Thyroid gland (tissue), 4 donors: ENCODE data around the gene RUNX2. TPM values are rescaled to one million over a fixed set of nuclear protein-coding genes. Genes with fewer than 3 reads are reported as not detected.

Source experiments
- DNase-seq, 2 donors: peaks; one replicate each; pipeline ENCODE4 v3.0.0-alpha.2; 2019
- H3K27ac ChIP-seq, 3 donors: fragments of 200-600 bp; sonication (generic); 1 replicate in 2 of 3; 2 replicates in 1 of 3; pipeline ENCODE4 v1.5.1; 2016 to 2019; ENCODE audit warnings: mild to moderate bottlenecking in 1 of 3, moderate library complexity in 1 of 3
- H3K27me3 ChIP-seq: fragments of 200-600 bp; sonication (generic); one replicate; pipeline ENCODE4 v1.5.1; 2019
- H3K36me3 ChIP-seq, 2 donors: fragments of 200-600 bp; sonication (generic); one replicate each; pipeline ENCODE4 v1.5.1; 2016 to 2019
- H3K4me1 ChIP-seq, 2 donors: fragments of 200-600 bp; sonication (generic); one replicate each; pipeline ENCODE4 v1.5.1; 2017 to 2019
- H3K4me3 ChIP-seq, 3 donors: fragments of 200-600 bp; sonication (generic); replicated peaks in 1 of 3; 1 replicate in 2 of 3; 2 replicates in 1 of 3; pipeline ENCODE4 v1.5.1; 2016; ENCODE audit warnings: mild to moderate bottlenecking in 1 of 3
- H3K9me3 ChIP-seq: fragments of 200-600 bp; sonication (generic); one replicate; pipeline ENCODE4 v1.5.1; 2017
- POLR2A ChIP-seq, 2 donors: fragments of 450-650 bp; IDR thresholded peaks; one replicate each; pipeline ENCODE4 v1.6.1; 2017; ENCODE audit warnings: antibody characterized with exemption in 2 of 2, mild to moderate bottlenecking in 2 of 2, moderate library complexity in 1 of 2
- WGBS, 2 donors: methylation state at CpG; one replicate each; pipeline ENCODE4 v1.1.5; 2017; 5-methylcytosine and 5-hydroxymethylcytosine counted together
- intact Hi-C: fragments of 100-400 bp; cut with DNase I; formaldehyde crosslinking; loops from one replicate; pipeline ENCODE4 v1.15.1; 2023
- total RNA-seq, 4 donors: library from RNA; depleted of rRNA; stranded (reverse); fragments of >200 nt; gene quantifications; one replicate each; pipeline ENCODE4 v1.2.3, GENCODE V29; 2016
- TF ChIP-seq, protein P1 (sequence below), 6 experiments: fragments of 200-600 bp in 3 of 6; fragments of 450-650 bp in 3 of 6; sonication (generic) in 3 of 6; IDR thresholded peaks; one replicate each; pipeline ENCODE4 v1.5.1; 2016 to 2019; ENCODE audit warnings: antibody characterized with exemption in 6 of 6, mild to moderate bottlenecking in 2 of 6, inconsistent platforms in 1 of 6, moderate library complexity in 1 of 6

The RUNX2 gene
- total RNA-seq, 4 donors from 2014 or later, result 1.6 to 4.2 (median 2.7) TPM

DNA sequence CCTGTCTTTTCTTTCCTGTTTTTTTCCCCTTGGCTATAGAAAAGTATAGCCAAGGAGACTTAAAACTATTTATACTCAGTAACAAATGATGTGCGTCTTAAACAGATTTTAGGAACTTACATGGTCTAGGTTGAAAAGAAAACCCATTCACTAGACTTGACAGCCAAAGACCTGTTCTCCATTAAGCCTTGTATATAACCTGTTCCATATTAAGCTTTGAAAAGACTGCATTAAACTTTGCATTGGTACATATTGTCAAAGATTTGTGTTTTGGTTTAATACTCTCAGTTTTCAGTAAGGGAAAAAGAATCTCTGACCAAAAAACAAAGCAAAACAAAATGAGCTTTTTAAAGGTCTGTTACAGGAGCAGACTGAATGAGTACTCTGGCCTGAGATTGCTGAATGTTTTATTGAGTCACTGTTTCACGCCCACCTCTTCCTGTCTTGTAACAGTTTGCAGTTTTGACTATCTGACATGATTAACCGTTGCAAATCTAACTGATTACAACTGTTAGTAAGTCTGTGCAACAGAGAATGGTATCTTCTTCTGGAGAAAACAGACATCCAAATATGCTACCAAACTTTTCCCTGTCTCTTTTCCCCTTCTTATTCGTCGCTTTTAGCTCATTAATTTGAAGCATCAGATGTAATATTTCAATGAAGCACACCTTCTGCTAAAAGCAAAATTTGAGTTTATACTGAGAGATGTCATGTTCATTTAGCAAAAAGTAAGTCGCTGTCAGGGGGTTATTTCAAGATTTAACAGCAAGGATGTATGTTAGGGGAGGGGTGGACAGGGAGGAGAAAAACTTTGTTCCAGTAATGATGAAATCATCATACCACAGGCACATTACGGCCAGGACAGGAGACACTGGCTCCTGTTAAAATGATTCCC lies 108.7 kb downstream of the RUNX2 start:
- no peak overlapping the region for H3K4me3 ChIP-seq
- no peak for TF ChIP-seq POLR2A (IDR thresholded peaks at IDR 0.05)
- TF ChIP-seq, protein P1, sequence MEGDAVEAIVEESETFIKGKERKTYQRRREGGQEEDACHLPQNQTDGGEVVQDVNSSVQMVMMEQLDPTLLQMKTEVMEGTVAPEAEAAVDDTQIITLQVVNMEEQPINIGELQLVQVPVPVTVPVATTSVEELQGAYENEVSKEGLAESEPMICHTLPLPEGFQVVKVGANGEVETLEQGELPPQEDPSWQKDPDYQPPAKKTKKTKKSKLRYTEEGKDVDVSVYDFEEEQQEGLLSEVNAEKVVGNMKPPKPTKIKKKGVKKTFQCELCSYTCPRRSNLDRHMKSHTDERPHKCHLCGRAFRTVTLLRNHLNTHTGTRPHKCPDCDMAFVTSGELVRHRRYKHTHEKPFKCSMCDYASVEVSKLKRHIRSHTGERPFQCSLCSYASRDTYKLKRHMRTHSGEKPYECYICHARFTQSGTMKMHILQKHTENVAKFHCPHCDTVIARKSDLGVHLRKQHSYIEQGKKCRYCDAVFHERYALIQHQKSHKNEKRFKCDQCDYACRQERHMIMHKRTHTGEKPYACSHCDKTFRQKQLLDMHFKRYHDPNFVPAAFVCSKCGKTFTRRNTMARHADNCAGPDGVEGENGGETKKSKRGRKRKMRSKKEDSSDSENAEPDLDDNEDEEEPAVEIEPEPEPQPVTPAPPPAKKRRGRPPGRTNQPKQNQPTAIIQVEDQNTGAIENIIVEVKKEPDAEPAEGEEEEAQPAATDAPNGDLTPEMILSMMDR (IDR thresholded peaks at IDR 0.05), result no peak
- 71 to 72% methylated on average over 7 of the region's 7 CpGs for WGBS, 2 donors
- H3K4me1 ChIP-seq, result peaks cover 3% of the 10 kb centered on the region in 2 donors
- H3K36me3 ChIP-seq, result no peaks in the 10 kb centered on the region
- intact Hi-C loops, result no loop called here
- H3K27ac ChIP-seq, result no peak overlapping the region
- H3K27me3 ChIP-seq, result no peaks in the 10 kb centered on the region
- H3K9me3 ChIP-seq, result no peaks in the 10 kb centered on the region
- DNase-seq, result no peak

DNA sequence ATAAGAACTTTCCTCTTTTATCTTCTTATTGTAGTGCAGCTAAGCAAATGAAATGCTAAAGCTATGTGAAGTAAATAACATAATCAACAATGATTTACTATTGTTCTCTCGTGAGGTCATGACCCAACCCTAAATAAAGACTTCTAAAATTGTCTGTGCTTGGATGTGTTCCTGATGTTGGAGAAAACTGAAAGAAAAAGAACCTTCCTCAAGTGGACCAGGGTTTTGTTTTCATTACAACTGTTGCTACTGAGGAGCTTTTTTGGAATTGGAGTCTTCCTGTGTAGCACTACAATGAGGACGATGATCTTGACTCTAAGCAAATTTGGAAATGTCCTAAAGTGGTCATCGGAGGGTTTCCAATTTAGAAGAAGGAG lies 109.3 kb downstream of the RUNX2 start:
- Histone ChIP-seq H3K27me3 (no peaks in the 10 kb centered on the region), H3K4me3 (no peak overlapping the region), H3K4me1 (peaks cover 3% of the 10 kb centered on the region in 2 donors), H3K36me3 (no peaks in the 10 kb centered on the region), H3K9me3 (no peaks in the 10 kb centered on the region), H3K27ac (no peak overlapping the region)
- DNase-seq, result no peak
- intact Hi-C loops, result no loop called here
- 61 to 66% methylated on average over 3 of the region's 3 CpGs for WGBS, 2 donors
- TF ChIP-seq, protein P1 (IDR thresholded peaks at IDR 0.05), result no peak

DNA sequence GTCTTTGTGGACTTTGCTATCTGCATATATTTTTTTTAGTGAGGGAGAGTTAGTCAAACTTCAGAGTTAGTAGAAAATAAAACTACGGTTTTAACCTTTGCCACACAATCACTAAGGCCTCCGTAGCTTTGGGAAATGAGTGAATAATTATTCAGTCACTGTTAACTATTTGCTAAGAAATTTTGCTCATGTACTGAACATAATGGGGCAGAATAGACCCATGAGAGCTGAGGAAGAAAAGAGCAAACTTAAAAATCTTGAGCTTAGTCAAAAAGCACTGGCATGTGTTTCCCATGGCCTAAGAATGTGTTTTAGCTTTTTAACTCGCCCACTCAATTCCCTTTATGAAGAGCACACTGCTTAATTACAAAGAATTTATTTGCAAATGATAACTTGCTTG lies 110.0 kb downstream of the RUNX2 start:
- intact Hi-C loops, result no loop called here
- peaks cover 3% of the 10 kb centered on the region in 2 donors for H3K4me1 ChIP-seq
- no peaks in the 10 kb centered on the region for H3K27me3 ChIP-seq
- H3K36me3 ChIP-seq, result no peaks in the 10 kb centered on the region
- no peaks in the 10 kb centered on the region for H3K9me3 ChIP-seq
- DNase-seq, result no peak
- no peak for TF ChIP-seq POLR2A (IDR thresholded peaks at IDR 0.05)
- TF ChIP-seq, protein P1 (IDR thresholded peaks at IDR 0.05), result no peak
- WGBS, 2 donors, result 78 to 83% methylated on average over 3 of the region's 3 CpGs
- H3K4me3 ChIP-seq, result no peak overlapping the region
- no peak overlapping the region for H3K27ac ChIP-seq

DNA sequence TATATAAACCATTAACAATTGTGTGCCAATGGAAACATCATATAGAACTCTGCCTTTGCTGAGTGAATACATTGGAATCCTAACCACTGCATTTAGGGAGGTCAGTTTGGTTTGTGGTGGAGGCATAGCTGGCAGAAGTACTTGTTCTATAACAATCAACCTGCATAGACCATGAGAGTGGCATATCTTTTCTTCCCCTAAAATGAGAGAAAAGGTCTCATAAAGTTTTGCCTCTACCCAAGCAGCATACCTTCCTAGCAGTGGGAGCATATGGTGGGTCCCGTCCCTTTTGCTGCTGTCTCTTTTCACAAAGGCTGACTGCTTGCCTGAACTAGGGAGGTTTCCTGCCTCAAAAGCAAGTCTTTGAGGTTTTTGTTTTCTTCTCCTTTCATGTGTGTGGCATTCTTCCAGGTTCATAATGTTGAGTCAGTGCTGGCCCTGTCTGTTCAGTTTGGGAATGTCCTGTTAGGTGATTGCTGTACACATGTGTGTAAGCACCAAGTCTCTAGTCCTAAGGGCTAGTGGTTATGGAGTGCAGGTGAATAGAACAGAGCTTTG lies 110.8 kb downstream of the RUNX2 start:
- Histone ChIP-seq H3K27me3 (no peaks in the 10 kb centered on the region), H3K4me1 (no peaks in the 10 kb centered on the region), H3K4me3 (no peak overlapping the region), H3K27ac (no peak overlapping the region), H3K9me3 (no peaks in the 10 kb centered on the region), H3K36me3 (no peaks in the 10 kb centered on the region)
- TF ChIP-seq, protein P1 (IDR thresholded peaks at IDR 0.05), result no peak
- no peak for TF ChIP-seq POLR2A (IDR thresholded peaks at IDR 0.05)
- intact Hi-C loops, result no loop called here
- no peak for DNase-seq
- 95 to 100% methylated on average over 1 of the region's 1 CpG for WGBS, 2 donors

DNA sequence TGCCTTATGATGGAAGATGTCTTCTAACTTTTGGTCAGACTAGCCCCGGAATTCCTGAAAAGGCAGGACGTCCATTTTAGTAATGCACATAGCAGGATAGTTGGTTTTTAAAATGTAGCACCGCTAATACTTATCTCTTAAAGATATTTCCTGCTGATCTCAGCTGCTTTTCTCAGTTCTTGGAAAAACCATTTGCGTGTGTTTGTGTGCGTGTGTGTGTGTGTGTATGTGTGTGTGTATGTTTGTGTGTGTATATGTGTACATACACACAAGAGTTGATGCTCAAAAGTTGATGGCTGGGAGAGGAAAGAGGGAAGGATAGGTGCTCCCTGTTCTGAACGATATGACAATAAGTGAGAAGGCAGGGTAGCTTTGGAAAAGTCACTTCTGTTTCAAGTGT lies 111.3 kb downstream of the RUNX2 start:
- H3K4me3 ChIP-seq, result no peak overlapping the region
- H3K36me3 ChIP-seq, result no peaks in the 10 kb centered on the region
- intact Hi-C loops, result no loop called here
- H3K27me3 ChIP-seq, result no peaks in the 10 kb centered on the region
- H3K27ac ChIP-seq, result no peak overlapping the region
- no peak for DNase-seq
- WGBS, 2 donors, result 88 to 95% methylated on average over 6 of the region's 6 CpGs
- H3K4me1 ChIP-seq, result no peaks in the 10 kb centered on the region
- no peaks in the 10 kb centered on the region for H3K9me3 ChIP-seq
- TF ChIP-seq POLR2A (IDR thresholded peaks at IDR 0.05), result no peak
- TF ChIP-seq, protein P1 (IDR thresholded peaks at IDR 0.05), result no peak
